OCI-LY1 (cell line): ENCODE measurements around the gene STRIP1.

ENCODE experiments used
- H2AFZ ChIP-seq: fragments of 200-600 bp; sonication (generic), shearing (Covaris generic); 2 replicates; pipeline ENCODE4 v1.6.0; 2014; ENCODE audit warnings: antibody characterized with exemption, mild to moderate bottlenecking, low read length
- H3F3A ChIP-seq: fragments of 200-600 bp; sonication (generic), shearing (Covaris generic); 2 replicates; pipeline ENCODE4 v1.6.0; 2014; ENCODE audit warnings: mild to moderate bottlenecking, antibody characterized with exemption, low read length, moderate library complexity; ENCODE audit not compliant: insufficient read depth
- H3K27ac ChIP-seq: fragments of 200-600 bp; sonication (generic); 2 replicates; pipeline ENCODE4 v1.5.1; 2014; ENCODE audit warnings: low read length, mixed run types, mild to moderate bottlenecking, low read depth; ENCODE audit not compliant: poor library complexity, severe bottlenecking
- H3K27me3 ChIP-seq: fragments of 200-600 bp; sonication (generic); 2 replicates; pipeline ENCODE4 v1.6.0; 2014; ENCODE audit warnings: antibody characterized with exemption, mild to moderate bottlenecking, low read length, moderate library complexity; ENCODE audit not compliant: insufficient read depth
- H3K36me3 ChIP-seq: fragments of 200-600 bp; sonication (generic); 2 replicates; pipeline ENCODE4 v1.6.1; 2014; ENCODE audit warnings: mild to moderate bottlenecking, antibody characterized with exemption, low read length, moderate library complexity, mixed read lengths; ENCODE audit not compliant: insufficient read depth
- H3K4me1 ChIP-seq: fragments of 200-600 bp; sonication (generic); 2 replicates; pipeline ENCODE4 v1.5.1; 2014; ENCODE audit warnings: mild to moderate bottlenecking, low read length, moderate library complexity; ENCODE audit not compliant: insufficient read depth, severe bottlenecking
- H3K4me2 ChIP-seq: fragments of 200-600 bp; sonication (generic), shearing (Covaris generic); 2 replicates; pipeline ENCODE4 v1.6.1; 2014; ENCODE audit warnings: low read length
- H3K4me3 ChIP-seq: fragments of 200-600 bp; sonication (generic); 2 replicates; pipeline ENCODE4 v1.5.1; 2014; ENCODE audit warnings: low read length, low read depth, mild to moderate bottlenecking, mixed read lengths; ENCODE audit not compliant: poor library complexity, severe bottlenecking
- H3K79me2 ChIP-seq: fragments of 200-600 bp; shearing (Covaris generic); 2 replicates; pipeline ENCODE4 v1.6.1; 2016; ENCODE audit warnings: mixed run types, low read length, mixed read lengths; ENCODE audit not compliant: insufficient read depth
- H3K9ac ChIP-seq: fragments of 200-600 bp; sonication (generic), shearing (Covaris generic); 2 replicates; pipeline ENCODE4 v1.6.1; 2014; ENCODE audit warnings: mild to moderate bottlenecking, low read length, mixed read lengths
- H3K9me2 ChIP-seq: fragments of 200-600 bp; sonication (generic), shearing (Covaris generic); 2 replicates; pipeline ENCODE4 v1.6.1; 2014; ENCODE audit warnings: low read depth, mild to moderate bottlenecking, low read length, mixed read lengths
- H3K9me3 ChIP-seq: fragments of 200-600 bp; shearing (Covaris generic); 2 replicates; pipeline ENCODE4 v1.6.1; 2014; ENCODE audit warnings: low read length, mixed read lengths
- H4K20me1 ChIP-seq: fragments of 200-600 bp; sonication (generic), shearing (Covaris generic); 2 replicates; pipeline ENCODE4 v1.6.0; 2016; ENCODE audit warnings: mild to moderate bottlenecking, low read length; ENCODE audit not compliant: insufficient read depth
- EZH2 ChIP-seq: fragments of 200-600 bp; sonication (generic), shearing (Covaris generic); IDR thresholded peaks from 2 replicates; pipeline ENCODE4 v1.8.0; 2017; ENCODE audit warnings: borderline replicate concordance, mixed run types, mild to moderate bottlenecking, antibody characterized with exemption, low read length, moderate library complexity, mixed read lengths
- TF ChIP-seq, protein P1 (sequence below): fragments of 200-600 bp; sonication (generic), shearing (Covaris generic); IDR thresholded peaks from 2 replicates; pipeline ENCODE4 v1.5.1; 2017; ENCODE audit warnings: mild to moderate bottlenecking, antibody characterized with exemption, low read length, moderate library complexity, mixed read lengths

The STRIP1 gene

DNA sequence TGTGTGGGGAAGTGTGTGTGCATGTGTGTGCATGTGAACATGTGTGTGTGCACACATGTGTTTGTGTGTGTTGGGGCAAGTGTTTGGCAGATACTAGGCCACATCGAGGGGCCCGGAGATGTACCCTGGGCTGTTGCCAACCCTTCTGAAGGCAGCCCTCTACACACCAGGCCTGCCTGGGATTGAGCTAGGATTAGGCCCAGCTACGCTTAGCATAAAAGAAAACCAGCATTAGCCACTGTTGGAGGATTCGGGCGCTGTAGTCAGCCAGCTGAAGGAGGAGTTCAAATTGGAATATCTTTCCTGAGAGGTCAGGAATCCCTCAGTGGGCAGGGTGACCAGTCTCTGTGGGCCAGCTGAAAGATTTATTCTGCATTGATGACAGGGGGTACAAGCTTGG lies 46.6 kb downstream of the STRIP1 start:
- H3K4me3 ChIP-seq = no peak overlapping the region
- peaks cover 17% of the 10 kb centered on the region for H3K27me3 ChIP-seq
- TF ChIP-seq, protein P1, sequence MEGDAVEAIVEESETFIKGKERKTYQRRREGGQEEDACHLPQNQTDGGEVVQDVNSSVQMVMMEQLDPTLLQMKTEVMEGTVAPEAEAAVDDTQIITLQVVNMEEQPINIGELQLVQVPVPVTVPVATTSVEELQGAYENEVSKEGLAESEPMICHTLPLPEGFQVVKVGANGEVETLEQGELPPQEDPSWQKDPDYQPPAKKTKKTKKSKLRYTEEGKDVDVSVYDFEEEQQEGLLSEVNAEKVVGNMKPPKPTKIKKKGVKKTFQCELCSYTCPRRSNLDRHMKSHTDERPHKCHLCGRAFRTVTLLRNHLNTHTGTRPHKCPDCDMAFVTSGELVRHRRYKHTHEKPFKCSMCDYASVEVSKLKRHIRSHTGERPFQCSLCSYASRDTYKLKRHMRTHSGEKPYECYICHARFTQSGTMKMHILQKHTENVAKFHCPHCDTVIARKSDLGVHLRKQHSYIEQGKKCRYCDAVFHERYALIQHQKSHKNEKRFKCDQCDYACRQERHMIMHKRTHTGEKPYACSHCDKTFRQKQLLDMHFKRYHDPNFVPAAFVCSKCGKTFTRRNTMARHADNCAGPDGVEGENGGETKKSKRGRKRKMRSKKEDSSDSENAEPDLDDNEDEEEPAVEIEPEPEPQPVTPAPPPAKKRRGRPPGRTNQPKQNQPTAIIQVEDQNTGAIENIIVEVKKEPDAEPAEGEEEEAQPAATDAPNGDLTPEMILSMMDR = no peak
- TF ChIP-seq EZH2 = no peak
- H2AFZ ChIP-seq = no peak overlapping the region
- H4K20me1 ChIP-seq = no peaks in the 10 kb centered on the region
- H3F3A ChIP-seq = no peaks in the 10 kb centered on the region
- no peaks in the 10 kb centered on the region for H3K79me2 ChIP-seq
- no peak overlapping the region for H3K27ac ChIP-seq
- no peaks in the 10 kb centered on the region for H3K9me2 ChIP-seq
- H3K9ac ChIP-seq = no peak overlapping the region
- no peaks in the 10 kb centered on the region for H3K9me3 ChIP-seq
- H3K36me3 ChIP-seq = no peaks in the 10 kb centered on the region
- H3K4me1 ChIP-seq = no peaks in the 10 kb centered on the region
- H3K4me2 ChIP-seq = no peak overlapping the region

DNA sequence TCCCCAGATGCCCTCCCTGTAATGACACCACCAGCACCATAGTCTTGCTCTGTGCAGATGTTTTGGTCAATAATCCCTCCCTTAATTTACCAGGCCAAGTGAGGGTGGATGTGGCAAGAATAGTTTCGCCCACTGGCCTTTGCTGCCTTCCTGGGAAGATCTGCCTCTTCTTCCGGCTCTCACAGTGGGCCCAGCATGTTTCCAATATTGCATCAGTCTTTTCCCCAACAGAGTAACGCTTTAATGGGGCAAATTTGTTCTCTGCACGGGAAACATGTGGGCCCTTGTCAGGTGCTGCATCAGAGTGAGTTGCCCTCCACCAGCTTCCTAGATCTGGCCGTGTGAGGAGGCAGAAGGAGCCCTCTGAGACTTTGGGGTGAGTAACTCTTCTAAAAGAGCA lies 48.1 kb downstream of the STRIP1 start:
- Histone ChIP-seq H3K9ac (no peak overlapping the region), H3K9me2 (no peaks in the 10 kb centered on the region), H2AFZ (no peak overlapping the region), H3K27ac (no peak overlapping the region), H3K4me1 (no peaks in the 10 kb centered on the region), H3K79me2 (no peaks in the 10 kb centered on the region), H3K9me3 (no peaks in the 10 kb centered on the region), H3K4me3 (no peak overlapping the region), H3F3A (no peaks in the 10 kb centered on the region), H3K27me3 (peaks cover 17% of the 10 kb centered on the region), H3K36me3 (no peaks in the 10 kb centered on the region), H3K4me2 (no peak overlapping the region), H4K20me1 (no peaks in the 10 kb centered on the region)
- no peak for TF ChIP-seq EZH2
- TF ChIP-seq, protein P1 = no peak

DNA sequence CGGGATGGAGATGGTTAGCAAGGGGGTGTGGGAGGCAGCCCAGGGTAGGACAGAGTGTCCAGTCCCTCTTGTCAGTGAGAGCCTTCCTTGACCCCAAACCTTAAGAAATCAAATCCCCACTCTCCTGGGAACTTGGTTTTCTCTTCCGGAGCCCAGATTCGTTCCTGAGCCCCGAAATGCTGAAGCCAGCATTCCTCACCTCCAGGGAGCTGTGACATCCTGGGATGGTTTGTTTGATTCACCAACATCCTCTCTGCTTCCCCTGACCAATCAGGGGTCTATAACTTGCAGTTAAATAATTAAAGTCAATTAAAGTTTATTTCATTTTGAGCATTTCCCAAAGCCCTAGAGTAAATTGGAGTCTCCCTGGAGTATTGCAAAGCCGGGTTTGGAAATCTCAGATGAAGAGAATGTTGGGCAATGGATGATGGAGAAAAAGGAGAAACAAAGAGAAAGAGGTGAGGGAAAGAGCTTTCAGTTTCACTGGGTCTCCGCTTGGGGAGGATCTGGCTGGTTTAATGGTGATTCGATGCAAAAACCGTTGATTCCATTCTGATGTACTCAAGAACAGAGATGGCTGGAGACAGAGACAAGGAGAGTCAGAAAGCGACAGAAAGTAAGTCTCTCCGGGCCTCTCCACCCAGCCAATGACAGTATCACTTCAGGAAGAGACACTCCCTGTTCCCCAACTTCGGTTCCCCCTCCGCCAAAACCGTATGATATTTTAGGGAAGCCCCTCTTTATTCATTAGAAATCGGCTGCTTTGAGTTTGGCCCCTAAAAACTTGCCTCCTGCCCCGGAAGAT lies 48.8 kb downstream of the STRIP1 start:
- Histone ChIP-seq H3K27me3 (peaks cover 17% of the 10 kb centered on the region), H3K4me3 (no peak overlapping the region)

More for the DNA sequence above, 48.8 kb downstream of the STRIP1 start:
- H3K9me2 ChIP-seq = no peaks in the 10 kb centered on the region
- no peaks in the 10 kb centered on the region for H4K20me1 ChIP-seq
- H3K27ac ChIP-seq = no peak overlapping the region
- H3K79me2 ChIP-seq = no peaks in the 10 kb centered on the region
- no peaks in the 10 kb centered on the region for H3K9me3 ChIP-seq
- no peaks in the 10 kb centered on the region for H3K36me3 ChIP-seq
- no peak for TF ChIP-seq EZH2
- TF ChIP-seq, protein P1 = no peak
- no peak overlapping the region for H2AFZ ChIP-seq
- no peaks in the 10 kb centered on the region for H3F3A ChIP-seq
- H3K4me1 ChIP-seq = no peaks in the 10 kb centered on the region
- no peak overlapping the region; the same call in 1 of the 2 replicates for H3K4me2 ChIP-seq
- no peak overlapping the region for H3K9ac ChIP-seq
